A673 (cell line): ENCODE measurements around the gene XYLT2. TPM values are rescaled to one million over a fixed set of nuclear protein-coding genes. Genes with fewer than 3 reads are reported as not detected.

Experiments used
- BruUV-seq: library from RNA; stranded (reverse); fragments of 400-500 nt; replicated peaks from 2 replicates; lab custom pipeline; 2021; lab: Mats Ljungman, UMichigan
- CTCF ChIA-PET: fragments of 300-600 bp; sonication (Branson Sonifier 250); formaldehyde crosslinking; loops from one replicate; lab custom pipeline; 2022; ENCODE audit warnings: antibody characterized with exemption; lab: Charles Lee
- POLR2A ChIA-PET: fragments of 300-600 bp; sonication (Branson Sonifier 250); formaldehyde crosslinking; loops from one replicate; lab custom pipeline; 2022; ENCODE audit warnings: antibody characterized with exemption; ENCODE audit not compliant: low non-redundant PET; lab: Charles Lee
- DNase-seq: peaks from one replicate; pipeline ENCODE4 v3.0.0-alpha.2; 2015; ENCODE audit warnings: low spot score
- H3K27ac ChIP-seq: fragments of 200-600 bp; sonication (generic); 2 replicates; pipeline ENCODE4 v1.5.1; 2016; ENCODE audit warnings: mixed run types, low read depth, mild to moderate bottlenecking, mixed read lengths, antibody characterized with exemption, low read length; ENCODE audit not compliant: poor library complexity, severe bottlenecking
- H3K27me3 ChIP-seq: fragments of 200-600 bp; sonication (generic); replicated peaks from 2 replicates; pipeline ENCODE4 v1.6.1; 2017; ENCODE audit warnings: mixed run types, low read depth, mild to moderate bottlenecking, mixed read lengths, antibody characterized with exemption, low read length; ENCODE audit not compliant: insufficient read depth, poor library complexity
- H3K36me3 ChIP-seq: fragments of 200-600 bp; sonication (generic); 2 replicates; pipeline ENCODE4 v1.6.1; 2016; ENCODE audit warnings: mixed run types, mild to moderate bottlenecking, mixed read lengths, antibody characterized with exemption, low read length; ENCODE audit not compliant: insufficient read depth, poor library complexity, severe bottlenecking
- H3K4me1 ChIP-seq: fragments of 200-600 bp; sonication (generic); 2 replicates; pipeline ENCODE4 v1.6.1; 2017; ENCODE audit warnings: mixed run types, mild to moderate bottlenecking, mixed read lengths, antibody characterized with exemption, low read length; ENCODE audit not compliant: insufficient read depth, poor library complexity, severe bottlenecking
- H3K4me3 ChIP-seq: fragments of 200-600 bp; sonication (generic); 2 replicates; pipeline ENCODE4 v1.5.1; 2016; ENCODE audit warnings: low read depth, mixed run types, mild to moderate bottlenecking, mixed read lengths, low read length; ENCODE audit not compliant: poor library complexity, severe bottlenecking
- H3K9me3 ChIP-seq: fragments of 200-600 bp; sonication (generic); 2 replicates; pipeline ENCODE4 v1.6.1; 2016; ENCODE audit warnings: mixed run types, low read depth, mild to moderate bottlenecking, mixed read lengths, antibody characterized with exemption, low read length; ENCODE audit not compliant: poor library complexity, severe bottlenecking
- EZH2 ChIP-seq: fragments of 200-600 bp; sonication (generic); IDR thresholded peaks from 2 replicates; pipeline ENCODE4 v1.6.1; 2017; ENCODE audit warnings: borderline replicate concordance, low read depth, mild to moderate bottlenecking, mixed read lengths, antibody characterized with exemption, low read length; ENCODE audit not compliant: poor library complexity, severe bottlenecking
- intact Hi-C: fragments of 100-400 bp; cut with micrococcal nuclease; formaldehyde crosslinking; loops from one replicate; pipeline ENCODE4 v1.10.0; 2022; ENCODE audit not compliant: unreplicated experiment
- total RNA-seq: library from RNA; stranded (reverse); gene quantifications from 2 replicates; pipeline ENCODE4 v1.2.3, GENCODE V29; 2021
- TF ChIP-seq, protein P1 (sequence below): fragments of 300-800, 200-600 bp; sonication (generic); conservative IDR thresholded peaks from 2 replicates; pipeline ENCODE4 v1.5.1; 2017; ENCODE audit warnings: low read depth, mild to moderate bottlenecking, antibody characterized with exemption, low read length, moderate library complexity, mixed read lengths

The XYLT2 gene
- total RNA-seq, 1 experiment from 2014 or later: 15.8 TPM

- BruUV-seq: no TSS peak
- intact Hi-C loops: no loop called here
- Histone ChIP-seq H3K27ac (no peak overlapping the region), H3K4me3 (no peak overlapping the region), H3K4me1 (peaks cover 10% of the 10 kb centered on the region), H3K27me3 (no peaks in the 10 kb centered on the region), H3K36me3 (peaks cover 70% of the 10 kb centered on the region), H3K9me3 (no peaks in the 10 kb centered on the region)
- ChIA-PET CTCF (no interaction called here), POLR2A (no interaction called here)
- DNase-seq: no peak
- TF ChIP-seq, protein P1, sequence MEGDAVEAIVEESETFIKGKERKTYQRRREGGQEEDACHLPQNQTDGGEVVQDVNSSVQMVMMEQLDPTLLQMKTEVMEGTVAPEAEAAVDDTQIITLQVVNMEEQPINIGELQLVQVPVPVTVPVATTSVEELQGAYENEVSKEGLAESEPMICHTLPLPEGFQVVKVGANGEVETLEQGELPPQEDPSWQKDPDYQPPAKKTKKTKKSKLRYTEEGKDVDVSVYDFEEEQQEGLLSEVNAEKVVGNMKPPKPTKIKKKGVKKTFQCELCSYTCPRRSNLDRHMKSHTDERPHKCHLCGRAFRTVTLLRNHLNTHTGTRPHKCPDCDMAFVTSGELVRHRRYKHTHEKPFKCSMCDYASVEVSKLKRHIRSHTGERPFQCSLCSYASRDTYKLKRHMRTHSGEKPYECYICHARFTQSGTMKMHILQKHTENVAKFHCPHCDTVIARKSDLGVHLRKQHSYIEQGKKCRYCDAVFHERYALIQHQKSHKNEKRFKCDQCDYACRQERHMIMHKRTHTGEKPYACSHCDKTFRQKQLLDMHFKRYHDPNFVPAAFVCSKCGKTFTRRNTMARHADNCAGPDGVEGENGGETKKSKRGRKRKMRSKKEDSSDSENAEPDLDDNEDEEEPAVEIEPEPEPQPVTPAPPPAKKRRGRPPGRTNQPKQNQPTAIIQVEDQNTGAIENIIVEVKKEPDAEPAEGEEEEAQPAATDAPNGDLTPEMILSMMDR: no peak
- TF ChIP-seq EZH2: no peak
Observed at GRCh38 chr17:50392621-50393020, 46.7 kb downstream of the XYLT2 start.

- no peak overlapping the region for H3K27ac ChIP-seq
- ChIA-PET CTCF (no interaction called here), POLR2A (no interaction called here)
- no peak for TF ChIP-seq EZH2
- TF ChIP-seq, protein P1: no peak
- H3K9me3 ChIP-seq: no peaks in the 10 kb centered on the region
- no peak for DNase-seq
- H3K27me3 ChIP-seq: no peaks in the 10 kb centered on the region
- intact Hi-C loops: no loop called here
- no TSS peak for BruUV-seq
- peaks cover 60% of the 10 kb centered on the region for H3K36me3 ChIP-seq
- H3K4me1 ChIP-seq: peaks cover 10% of the 10 kb centered on the region
- no peak overlapping the region for H3K4me3 ChIP-seq
Observed at GRCh38 chr17:50393700-50394099, 47.8 kb downstream of the XYLT2 start.

DNA sequence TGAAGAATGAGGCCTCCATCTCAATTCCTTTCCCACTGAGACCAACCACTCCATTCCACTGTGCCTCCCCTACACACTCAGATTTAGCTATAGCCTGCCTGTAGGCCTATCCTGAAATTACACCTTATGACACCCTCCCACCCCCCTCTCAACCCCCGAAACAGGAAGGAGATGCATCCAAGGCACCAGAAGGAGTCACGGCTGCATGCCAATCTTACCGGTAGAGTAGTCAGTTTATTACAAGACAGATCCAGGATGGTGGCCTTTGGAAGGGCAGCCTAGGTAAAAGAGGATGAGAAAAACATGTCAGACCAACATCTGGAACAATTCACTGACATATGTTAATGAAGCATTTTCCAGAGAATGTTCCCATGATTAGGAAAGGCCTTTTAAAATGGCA lies 48.8 kb downstream of the XYLT2 start:
- no TSS peak for BruUV-seq
- H3K27me3 ChIP-seq: no peaks in the 10 kb centered on the region
- H3K4me3 ChIP-seq: no peak overlapping the region
- H3K9me3 ChIP-seq: no peaks in the 10 kb centered on the region
- DNase-seq: no peak
- H3K4me1 ChIP-seq: peaks cover 10% of the 10 kb centered on the region
- CTCF ChIA-PET: no interaction called here
- intact Hi-C loops: no loop called here
- no peak overlapping the region for H3K27ac ChIP-seq
- TF ChIP-seq EZH2: no peak
- TF ChIP-seq, protein P1: no peak
- peaks cover 50% of the 10 kb centered on the region for H3K36me3 ChIP-seq
- POLR2A ChIA-PET: no interaction called here
